ENCODE results near the gene GLTP. TPM values are rescaled to one million over a fixed set of nuclear protein-coding genes. Genes with fewer than 3 reads are reported as not detected.

GLTP gene
- total and polyA plus RNA-seq, 4 donors = 8.5 to 12.8 (median 8.7) TPM

GRCh38 chr12:109820816-109821381 lies 59.4 kb downstream of the GLTP start:
- Histone ChIP-seq H3K36me3 (ENCODE audit: control insufficient read depth in 4 of 4, insufficient read depth in 3 of 4, low read depth in 1 of 4, low read length in 3 of 4) (peaks cover 0 to 2% (median 0%) of the 10 kb centered on the region in 4 donors), H3K9ac (ENCODE audit: low read depth in 1 of 2, low read length in 2 of 2) (no peak overlapping the region), H3K4me3 (ENCODE audit: low read depth in 1 of 3, low read length in 3 of 3) (no peak overlapping the region), H3K27me3 (ENCODE audit: control insufficient read depth in 4 of 4, insufficient read depth in 4 of 4, low read length in 3 of 4) (no peaks in the 10 kb centered on the region), H3K4me1 (ENCODE audit: control insufficient read depth in 4 of 4, insufficient read depth in 4 of 4, low read length in 3 of 4) (peaks cover 2 to 34% (median 22%) of the 10 kb centered on the region in 4 donors), H3K27ac (ENCODE audit: low read depth in 1 of 2, low read length in 2 of 2) (no peak overlapping the region), H3K9me3 (ENCODE audit: control insufficient read depth in 4 of 4, low read length in 3 of 4) (no peaks in the 10 kb centered on the region)
- WGBS = 89% methylated on average over 16 of the region's 16 CpGs
- DNase-seq (ENCODE audit: low spot score) = no peak
- TF ChIP-seq, protein P1, sequence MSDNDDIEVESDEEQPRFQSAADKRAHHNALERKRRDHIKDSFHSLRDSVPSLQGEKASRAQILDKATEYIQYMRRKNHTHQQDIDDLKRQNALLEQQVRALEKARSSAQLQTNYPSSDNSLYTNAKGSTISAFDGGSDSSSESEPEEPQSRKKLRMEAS (IDR thresholded peaks at IDR 0.05) = no peak
- TF ChIP-seq EGR1 (IDR thresholded peaks at IDR 0.05; ENCODE audit: low read depth in 2 of 2) (no peak), REST (IDR thresholded peaks at IDR 0.05) (no peak), FOXA1 (IDR thresholded peaks at IDR 0.05) (no peak), YY1 (IDR thresholded peaks at IDR 0.05) (no peak), TAF1 (conservative IDR thresholded peaks at IDR 0.05) (no peak), NR2F2 (IDR thresholded peaks at IDR 0.05) (no peak), RXRA (IDR thresholded peaks at IDR 0.05) (no peak), GABPA (IDR thresholded peaks at IDR 0.05 in 1 of 2, conservative IDR thresholded peaks at IDR 0.05 in 1 of 2) (no peak), JUND (IDR thresholded peaks at IDR 0.05) (no peak)
- TF ChIP-seq, protein P2, sequence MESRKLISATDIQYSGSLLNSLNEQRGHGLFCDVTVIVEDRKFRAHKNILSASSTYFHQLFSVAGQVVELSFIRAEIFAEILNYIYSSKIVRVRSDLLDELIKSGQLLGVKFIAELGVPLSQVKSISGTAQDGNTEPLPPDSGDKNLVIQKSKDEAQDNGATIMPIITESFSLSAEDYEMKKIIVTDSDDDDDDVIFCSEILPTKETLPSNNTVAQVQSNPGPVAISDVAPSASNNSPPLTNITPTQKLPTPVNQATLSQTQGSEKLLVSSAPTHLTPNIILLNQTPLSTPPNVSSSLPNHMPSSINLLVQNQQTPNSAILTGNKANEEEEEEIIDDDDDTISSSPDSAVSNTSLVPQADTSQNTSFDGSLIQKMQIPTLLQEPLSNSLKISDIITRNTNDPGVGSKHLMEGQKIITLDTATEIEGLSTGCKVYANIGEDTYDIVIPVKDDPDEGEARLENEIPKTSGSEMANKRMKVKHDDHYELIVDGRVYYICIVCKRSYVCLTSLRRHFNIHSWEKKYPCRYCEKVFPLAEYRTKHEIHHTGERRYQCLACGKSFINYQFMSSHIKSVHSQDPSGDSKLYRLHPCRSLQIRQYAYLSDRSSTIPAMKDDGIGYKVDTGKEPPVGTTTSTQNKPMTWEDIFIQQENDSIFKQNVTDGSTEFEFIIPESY (IDR thresholded peaks at IDR 0.05) = no peak
- TF ChIP-seq, protein P3, sequence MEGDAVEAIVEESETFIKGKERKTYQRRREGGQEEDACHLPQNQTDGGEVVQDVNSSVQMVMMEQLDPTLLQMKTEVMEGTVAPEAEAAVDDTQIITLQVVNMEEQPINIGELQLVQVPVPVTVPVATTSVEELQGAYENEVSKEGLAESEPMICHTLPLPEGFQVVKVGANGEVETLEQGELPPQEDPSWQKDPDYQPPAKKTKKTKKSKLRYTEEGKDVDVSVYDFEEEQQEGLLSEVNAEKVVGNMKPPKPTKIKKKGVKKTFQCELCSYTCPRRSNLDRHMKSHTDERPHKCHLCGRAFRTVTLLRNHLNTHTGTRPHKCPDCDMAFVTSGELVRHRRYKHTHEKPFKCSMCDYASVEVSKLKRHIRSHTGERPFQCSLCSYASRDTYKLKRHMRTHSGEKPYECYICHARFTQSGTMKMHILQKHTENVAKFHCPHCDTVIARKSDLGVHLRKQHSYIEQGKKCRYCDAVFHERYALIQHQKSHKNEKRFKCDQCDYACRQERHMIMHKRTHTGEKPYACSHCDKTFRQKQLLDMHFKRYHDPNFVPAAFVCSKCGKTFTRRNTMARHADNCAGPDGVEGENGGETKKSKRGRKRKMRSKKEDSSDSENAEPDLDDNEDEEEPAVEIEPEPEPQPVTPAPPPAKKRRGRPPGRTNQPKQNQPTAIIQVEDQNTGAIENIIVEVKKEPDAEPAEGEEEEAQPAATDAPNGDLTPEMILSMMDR (IDR thresholded peaks at IDR 0.05; ENCODE audit: low read depth, low read length, missing input control) = no peak

DNA sequence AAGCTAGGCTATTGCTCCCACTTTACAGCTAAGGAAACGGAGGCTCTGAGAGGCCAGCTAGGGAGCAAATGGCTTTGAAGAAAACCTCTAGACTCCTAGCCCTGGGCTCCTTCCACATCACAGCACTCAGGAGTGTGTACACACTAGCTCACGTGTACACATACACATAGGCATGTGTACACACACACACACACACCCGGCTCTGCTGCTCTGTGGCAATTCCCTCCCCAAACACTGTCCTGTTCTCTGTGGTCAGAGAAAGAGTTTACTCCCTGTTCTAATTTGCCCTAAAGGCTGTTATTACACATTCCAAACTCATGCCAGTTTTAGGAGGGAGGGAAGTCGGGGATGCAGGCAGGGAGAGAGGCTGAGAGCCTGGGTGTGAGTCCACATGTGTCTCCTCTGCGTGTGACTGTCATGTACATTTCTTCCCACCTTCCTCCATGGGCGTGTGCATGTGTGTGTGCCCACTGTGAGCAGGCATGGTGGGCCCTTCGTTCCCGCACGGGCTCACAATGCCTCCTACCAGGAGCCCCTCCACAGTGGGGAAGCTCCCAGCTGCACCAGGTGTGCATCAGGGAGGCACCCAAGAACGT lies 61.3 kb downstream of the GLTP start:
- TF ChIP-seq, protein P2 (IDR thresholded peaks at IDR 0.05) = no peak
- TF ChIP-seq, protein P3 (IDR thresholded peaks at IDR 0.05; ENCODE audit: low read depth, low read length, missing input control) = no peak
- TF ChIP-seq NR2F2 (IDR thresholded peaks at IDR 0.05) (no peak), TAF1 (conservative IDR thresholded peaks at IDR 0.05) (no peak), YY1 (IDR thresholded peaks at IDR 0.05) (no peak), FOXA1 (IDR thresholded peaks at IDR 0.05) (no peak), SP1 (IDR thresholded peaks at IDR 0.05) (no peak)
- WGBS = 65% methylated on average over 10 of the region's 10 CpGs

More for the DNA sequence above, 61.3 kb downstream of the GLTP start:
- Histone ChIP-seq H3K4me3 (ENCODE audit: low read depth in 1 of 3, low read length in 3 of 3) (no peak overlapping the region), H3K9ac (ENCODE audit: low read depth in 1 of 2, low read length in 2 of 2) (no peak overlapping the region), H3K4me1 (ENCODE audit: control insufficient read depth in 4 of 4, insufficient read depth in 4 of 4, low read length in 3 of 4) (peaks cover 2 to 25% (median 19%) of the 10 kb centered on the region in 4 donors), H3K9me3 (ENCODE audit: control insufficient read depth in 4 of 4, low read length in 3 of 4) (no peaks in the 10 kb centered on the region), H3K36me3 (ENCODE audit: control insufficient read depth in 4 of 4, insufficient read depth in 3 of 4, low read depth in 1 of 4, low read length in 3 of 4) (peaks cover 0 to 11% (median 2%) of the 10 kb centered on the region in 4 donors), H3K27ac (ENCODE audit: low read depth in 1 of 2, low read length in 2 of 2) (no peak overlapping the region), H3K27me3 (ENCODE audit: control insufficient read depth in 4 of 4, insufficient read depth in 4 of 4, low read length in 3 of 4) (no peaks in the 10 kb centered on the region)
- no peak for DNase-seq (ENCODE audit: low spot score)
